Stromal cell of bone marrow (primary cell): Measurements from ENCODE around the gene GALNT1.
"Not testable (repeated sequence)": the region's sequence is repeated elsewhere in the genome, so short reads cannot be mapped to it uniquely, and the experiment has no call there.

Experiments
- DNase-seq: peaks from one replicate; pipeline ENCODE4 v3.0.0-alpha.2; 2012; ENCODE audit warnings: low read depth

Gene GALNT1

DNA sequence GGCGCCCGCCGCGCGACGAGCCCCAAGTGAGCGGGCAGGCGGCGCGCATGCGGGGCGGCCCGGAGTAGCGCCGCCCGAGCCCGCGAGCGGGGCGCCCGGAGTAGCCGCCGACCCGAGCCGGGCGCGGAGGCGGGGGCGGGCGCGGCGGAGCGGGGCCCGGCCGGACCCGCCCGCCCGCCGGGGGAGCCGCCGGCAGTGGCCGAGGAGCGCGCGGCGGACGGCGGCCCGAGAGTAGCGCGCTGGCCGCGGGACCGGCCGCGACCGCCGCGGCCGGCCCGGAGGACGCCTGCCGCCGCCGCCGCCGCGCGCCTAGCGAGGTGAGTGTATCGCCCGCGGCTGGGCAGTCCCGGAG, at the start of gene GALNT1:
TSS of gene GALNT1 (plus strand) at position 195 of the 352 bp plus-strand sequence. CDS start 72,923 bp downstream, outside the sequence.
- no peak for DNase-seq

DNA sequence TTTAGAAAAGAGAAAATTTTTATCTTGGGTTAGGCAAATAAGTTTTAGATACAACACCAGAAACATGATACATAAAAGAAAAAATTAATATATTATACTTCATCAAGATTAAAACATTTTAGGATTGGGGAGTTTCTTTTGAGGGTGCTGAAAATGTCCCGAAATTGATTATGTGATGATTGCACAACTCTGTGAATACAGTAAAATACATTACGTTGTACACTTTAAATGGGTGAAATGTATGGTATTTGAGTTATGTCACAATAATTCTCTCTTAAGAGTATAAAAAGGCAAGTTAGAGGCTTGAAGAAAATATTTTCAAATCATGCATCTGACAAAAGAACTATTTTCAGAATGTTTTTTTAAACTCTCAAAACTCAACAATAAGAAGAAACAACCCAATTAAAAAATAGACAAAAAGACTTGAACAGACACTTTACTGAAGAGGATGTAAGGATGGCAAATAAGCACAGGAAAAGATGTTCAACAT, 47.6 kb upstream of the GALNT1 start:
- no peak for DNase-seq

DNA sequence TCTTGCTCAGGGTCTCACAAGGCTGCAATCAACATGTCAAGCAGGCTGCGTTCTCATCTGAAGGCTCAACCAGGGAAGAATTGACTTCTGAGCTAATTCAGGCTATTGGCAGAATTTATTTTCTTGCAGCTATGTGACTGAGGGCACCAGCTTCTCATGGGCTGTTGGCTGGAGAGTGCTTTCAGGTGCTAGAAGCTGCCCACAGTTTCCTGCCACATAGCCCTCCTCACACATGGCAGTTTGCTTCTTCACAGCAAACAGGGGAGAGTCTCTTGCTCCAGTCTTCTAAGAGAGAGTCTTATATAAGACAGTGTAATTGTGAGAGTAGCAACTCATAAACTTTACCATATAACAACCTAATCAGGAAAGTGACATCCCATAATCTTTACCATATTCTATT, 46.2 kb upstream of the GALNT1 start:
- DNase-seq, result no peak

DNA sequence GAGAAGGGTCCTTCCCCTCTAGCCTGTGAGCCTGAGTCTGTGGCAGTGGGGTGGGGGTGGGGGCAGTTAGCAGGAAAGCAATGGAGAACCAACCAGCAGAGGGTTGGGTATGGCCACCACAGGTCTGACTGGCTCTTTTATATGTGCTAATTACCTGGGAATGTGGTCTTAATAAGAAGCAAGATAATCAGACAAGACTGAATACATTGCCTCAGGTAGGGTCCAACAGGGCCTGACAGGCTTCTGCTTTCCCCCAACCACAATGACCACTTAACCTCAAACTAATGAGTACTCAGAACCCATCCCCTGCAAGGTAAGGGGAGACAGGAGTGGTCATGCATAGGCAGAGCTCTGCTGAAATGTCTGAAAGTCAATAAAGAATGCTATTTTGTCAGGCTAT, 39.2 kb upstream of the GALNT1 start:
- no peak for DNase-seq

GRCh38 chr18:35547008-35547605, 34.4 kb upstream of the GALNT1 start:
- no peak for DNase-seq

DNA sequence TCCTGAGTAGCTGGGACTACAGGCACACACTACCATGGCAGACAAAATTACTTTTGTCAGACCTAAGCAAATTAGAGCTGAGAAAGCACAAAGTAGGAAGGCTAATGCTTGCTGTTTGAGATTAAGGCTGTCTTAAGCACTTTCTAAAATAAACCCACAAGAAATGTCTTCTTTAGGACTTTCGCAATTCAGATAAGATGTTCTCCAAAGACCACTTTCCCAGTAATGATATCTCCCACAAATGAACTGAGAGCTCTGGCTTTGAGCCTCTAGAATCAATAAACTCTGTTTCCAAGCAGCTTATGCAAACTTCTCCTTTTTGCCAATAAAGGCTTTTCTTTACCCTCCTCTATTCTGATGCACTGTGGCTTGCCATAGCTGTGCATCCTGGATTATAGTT, 32.0 kb upstream of the GALNT1 start:
- no peak for DNase-seq

- no peak for DNase-seq
Measured at GRCh38 chr18:35553300-35553699, 28.2 kb upstream of the GALNT1 start.

DNA sequence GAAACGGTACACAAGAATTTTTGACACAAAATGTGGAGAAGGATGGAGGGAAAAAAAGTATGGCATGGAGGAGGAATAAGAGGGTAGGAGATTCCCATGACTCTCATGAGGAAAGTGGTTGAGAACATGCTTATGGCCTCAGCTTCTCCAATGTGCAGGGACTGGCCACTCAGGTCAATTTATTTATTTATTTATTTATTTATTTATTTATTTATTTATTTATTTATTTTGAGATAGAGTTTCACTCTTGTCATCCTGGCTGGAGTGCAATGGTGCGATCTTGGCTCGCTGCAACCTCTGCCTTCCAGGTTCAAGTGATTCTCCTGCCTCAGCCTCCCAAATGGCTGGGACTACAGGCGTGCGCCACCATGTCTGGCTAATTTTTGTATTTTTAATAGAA, 26.0 kb upstream of the GALNT1 start:
- DNase-seq, result not testable (repeated sequence)

GRCh38 chr18:35559867-35560266, 21.7 kb upstream of the GALNT1 start:
- no peak for DNase-seq

DNA sequence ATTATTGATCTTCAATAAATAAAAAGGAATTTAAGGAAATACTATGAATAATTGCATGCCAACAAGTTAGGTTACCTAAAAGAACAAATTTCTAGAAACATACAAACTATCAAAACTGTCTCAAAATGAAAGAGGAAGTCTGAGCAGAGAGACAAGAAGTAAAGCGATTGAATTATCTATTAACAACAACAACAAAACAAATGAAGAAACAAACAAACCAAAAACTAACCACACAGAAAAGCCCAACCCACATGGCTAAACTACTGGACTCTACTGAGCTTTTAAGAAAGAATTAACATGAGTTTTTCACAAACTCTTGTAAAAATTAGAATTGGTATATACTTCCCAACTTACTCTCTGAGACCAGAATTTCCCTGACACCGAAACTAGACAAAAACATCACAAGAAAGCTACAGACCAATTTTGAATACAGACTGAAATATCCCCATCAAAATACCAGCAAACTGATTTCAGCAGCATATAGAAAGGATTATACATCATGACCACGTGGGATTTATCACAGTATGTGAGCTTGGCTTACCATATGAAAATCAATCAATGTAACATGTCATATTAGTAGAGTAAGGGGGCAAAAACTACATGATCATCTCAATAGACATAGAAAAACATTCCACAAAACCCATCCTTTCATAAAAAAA, 16.6 kb upstream of the GALNT1 start:
- DNase-seq, result no peak

DNA sequence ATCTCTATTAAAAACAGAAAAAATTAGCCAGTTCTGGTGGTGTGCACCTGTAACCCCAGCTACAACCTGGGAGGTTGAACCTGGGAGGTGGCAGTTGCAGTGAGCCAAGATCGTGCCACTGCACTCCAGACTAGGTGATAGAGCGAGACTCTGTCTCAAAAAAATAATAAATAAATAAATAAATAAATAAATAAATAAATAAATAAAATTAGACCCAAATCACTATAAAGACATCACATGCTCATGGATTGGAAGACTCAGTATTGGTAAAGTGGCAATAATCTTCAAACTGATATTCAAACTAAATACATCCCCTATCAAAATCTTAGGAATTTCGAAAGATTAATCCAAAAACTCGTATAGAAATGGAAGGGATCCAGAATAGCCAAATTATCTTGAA, 15.5 kb upstream of the GALNT1 start:
- DNase-seq, result no peak

- no peak for DNase-seq
Measured at GRCh38 chr18:35570182-35570581, 11.4 kb upstream of the GALNT1 start.

DNA sequence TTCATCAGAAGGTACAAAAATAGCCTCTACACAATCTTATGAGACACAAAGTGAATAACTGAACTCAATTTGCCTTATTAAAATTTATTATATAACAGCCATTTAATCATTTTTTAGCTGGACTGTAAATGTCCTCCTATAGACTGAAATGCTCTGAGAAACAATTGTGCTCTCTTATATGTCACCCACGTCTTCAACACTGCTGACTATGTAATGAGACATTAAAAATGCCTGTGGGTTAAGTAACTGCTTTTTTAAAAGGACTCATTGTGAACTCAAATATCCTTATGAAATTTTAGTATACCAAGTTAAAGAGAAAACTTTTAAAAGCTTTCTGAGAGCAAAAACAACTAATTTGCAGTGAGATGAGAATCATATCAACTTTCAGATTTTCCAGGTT, 10.4 kb upstream of the GALNT1 start:
- DNase-seq, result no peak

DNA sequence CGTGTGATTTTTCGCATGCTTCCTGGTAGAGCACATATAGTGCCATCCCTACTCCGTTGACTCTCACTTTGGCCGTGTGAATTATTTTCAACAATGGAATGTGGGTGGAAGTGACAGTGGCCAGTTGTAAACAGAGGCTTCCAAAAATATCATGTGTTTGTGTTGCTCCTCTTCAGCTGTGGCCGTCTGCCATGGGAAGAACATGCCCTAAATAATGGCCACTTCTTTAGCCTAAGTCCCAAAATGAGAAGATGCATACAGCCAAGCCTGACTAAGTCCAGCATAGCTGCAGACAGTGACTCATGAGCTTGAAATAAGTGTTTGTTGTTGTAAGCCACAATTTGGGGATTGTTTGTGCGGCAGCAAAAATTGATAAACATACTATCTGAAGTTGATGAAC, 8.9 kb upstream of the GALNT1 start:
- no peak for DNase-seq

DNA sequence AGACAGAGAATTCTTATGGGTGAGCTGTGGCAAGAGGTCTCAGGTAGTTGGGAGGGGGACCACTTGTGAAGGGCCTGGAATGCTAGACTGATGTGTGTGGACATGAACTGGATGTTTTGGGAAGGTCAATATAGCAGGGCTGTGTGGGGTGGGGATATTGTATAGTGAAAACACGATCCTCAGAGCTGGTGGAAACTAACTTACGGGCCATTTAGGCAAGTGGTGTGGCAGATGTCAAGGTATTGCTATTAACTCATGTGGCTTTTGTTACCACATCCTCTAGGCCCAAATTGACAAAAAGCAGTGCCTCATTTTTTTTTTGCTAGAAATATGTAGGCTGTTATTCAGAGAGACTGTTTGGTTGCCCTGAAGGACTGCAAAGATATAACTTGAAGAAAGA, 8.0 kb upstream of the GALNT1 start:
- no peak for DNase-seq

DNA sequence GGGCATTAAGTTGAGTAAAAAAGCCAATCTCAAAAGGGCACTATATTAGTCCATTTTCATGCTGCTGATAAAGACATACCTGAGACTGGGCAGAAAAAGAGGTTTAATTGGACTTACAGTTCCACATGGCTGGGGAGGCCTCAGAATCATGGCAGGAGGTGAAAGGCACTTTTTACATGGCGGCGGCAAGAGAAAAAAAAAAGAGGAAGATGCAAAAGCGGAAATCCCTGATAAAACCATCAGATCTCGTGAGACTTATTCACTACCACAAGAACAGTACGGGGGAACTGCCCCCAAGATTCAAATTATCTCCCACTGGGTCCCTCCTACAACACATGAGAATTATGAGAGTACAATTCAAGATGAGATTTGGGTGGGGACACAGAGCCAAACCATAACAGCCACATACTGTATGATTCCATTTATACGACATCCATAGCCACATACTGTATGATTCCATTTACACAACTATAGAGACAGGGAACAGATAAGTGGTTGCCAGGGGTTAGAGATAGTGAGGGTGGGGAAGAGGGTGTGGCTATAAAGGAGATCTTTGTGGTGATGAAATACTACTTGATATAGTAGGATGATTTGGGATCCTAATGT, 5.2 kb upstream of the GALNT1 start:
- DNase-seq, result not testable (repeated sequence)

GRCh38 chr18:35577045-35577848, 4.3 kb upstream of the GALNT1 start:
- no peak for DNase-seq

DNA sequence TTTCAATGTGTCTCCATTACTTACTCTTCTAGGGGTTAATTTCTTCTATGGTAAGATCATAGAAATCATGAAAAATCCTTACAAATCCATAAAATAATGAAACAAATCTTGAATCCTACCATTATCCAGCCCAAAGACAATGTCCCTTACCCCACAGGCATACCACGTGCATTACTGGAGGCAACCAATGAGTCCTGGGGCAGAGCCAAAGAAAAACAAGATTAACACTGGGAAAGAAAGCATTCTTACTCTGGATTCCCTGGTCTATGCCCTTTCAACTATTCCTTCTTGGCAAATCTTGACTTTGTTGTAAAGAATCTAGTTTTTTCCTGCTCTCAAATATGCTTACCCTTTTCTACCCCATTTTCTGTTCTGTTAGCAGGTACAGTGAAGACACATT, 3.1 kb upstream of the GALNT1 start:
- DNase-seq, result no peak

DNA sequence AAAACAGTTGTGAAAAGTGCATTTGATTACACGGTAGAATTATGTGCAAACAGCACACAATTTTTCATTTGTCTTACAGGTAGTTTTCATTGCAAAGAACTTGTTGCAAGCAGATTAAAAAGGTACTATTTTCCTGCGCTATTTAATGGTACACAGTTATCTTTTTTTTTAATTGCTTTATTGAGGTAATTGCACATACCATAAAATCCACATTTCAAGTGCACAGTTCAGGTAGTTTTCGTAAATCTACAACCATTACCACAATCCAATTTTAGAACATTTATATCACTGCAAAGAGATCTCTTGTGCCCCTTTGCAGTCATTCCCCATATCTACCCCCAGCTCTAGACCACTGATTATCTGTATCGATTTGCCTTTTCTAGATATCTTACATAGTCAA, 2.6 kb upstream of the GALNT1 start:
- no peak for DNase-seq

- DNase-seq, result no peak
Measured at GRCh38 chr18:35580701-35581539, 620 bp upstream of the GALNT1 start.

GRCh38 chr18:35581898-35582641, 530 bp downstream of the GALNT1 start:
- DNase-seq, result no peak
